ENCODE data around the gene HMMR. TPM values are rescaled to one million over a fixed set of nuclear protein-coding genes. Genes with fewer than 3 reads are reported as not detected.

HMMR gene, protein sequence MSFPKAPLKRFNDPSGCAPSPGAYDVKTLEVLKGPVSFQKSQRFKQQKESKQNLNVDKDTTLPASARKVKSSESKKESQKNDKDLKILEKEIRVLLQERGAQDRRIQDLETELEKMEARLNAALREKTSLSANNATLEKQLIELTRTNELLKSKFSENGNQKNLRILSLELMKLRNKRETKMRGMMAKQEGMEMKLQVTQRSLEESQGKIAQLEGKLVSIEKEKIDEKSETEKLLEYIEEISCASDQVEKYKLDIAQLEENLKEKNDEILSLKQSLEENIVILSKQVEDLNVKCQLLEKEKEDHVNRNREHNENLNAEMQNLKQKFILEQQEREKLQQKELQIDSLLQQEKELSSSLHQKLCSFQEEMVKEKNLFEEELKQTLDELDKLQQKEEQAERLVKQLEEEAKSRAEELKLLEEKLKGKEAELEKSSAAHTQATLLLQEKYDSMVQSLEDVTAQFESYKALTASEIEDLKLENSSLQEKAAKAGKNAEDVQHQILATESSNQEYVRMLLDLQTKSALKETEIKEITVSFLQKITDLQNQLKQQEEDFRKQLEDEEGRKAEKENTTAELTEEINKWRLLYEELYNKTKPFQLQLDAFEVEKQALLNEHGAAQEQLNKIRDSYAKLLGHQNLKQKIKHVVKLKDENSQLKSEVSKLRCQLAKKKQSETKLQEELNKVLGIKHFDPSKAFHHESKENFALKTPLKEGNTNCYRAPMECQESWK
- total RNA-seq = 11.0 TPM

GRCh38 chr5:163460562-163461171 is at the start of gene HMMR:
Gene HMMR, plus strand, starts transcription at chr5:163460632. Its CDS starts 61 bp downstream, at chr5:163460693.

GRCh38 chr5:163437309-163438182 is 22.9 kb upstream of the HMMR start, which contains the start of gene CCNG1:
Gene CCNG1, plus strand, starts transcription at chr5:163437595. Its CDS starts 1,662 bp downstream, at chr5:163439257.

GRCh38 chr5:163459819-163460561 is 442 bp upstream of the HMMR start, which contains the start of gene NUDCD2:
Gene NUDCD2, minus strand, starts transcription at chr5:163460102. Its CDS starts 52 bp downstream, at chr5:163460050.

GRCh38 chr5:163505368-163506094 is 45.1 kb downstream of the HMMR start, which contains the start of gene MAT2B:
Gene MAT2B, plus strand, starts transcription at chr5:163505619. Its CDS starts 68 bp downstream, at chr5:163505687.

Small RNA genes lying within 50 kb of the gene (small RNA-seq; reads per million reads assigned to genes)
- not detected for gene AC008723.1 (ENCODE audit: low replicate concordance)

Other genes with a start within 250 kb of the HMMR start
- 127 TPM for gene CCNG1, start 23.0 kb upstream of the HMMR start, total RNA-seq
- 10.7 TPM for gene NUDCD2, start 530 bp upstream of the HMMR start, total RNA-seq
- 72.5 TPM for gene MAT2B, start 45.0 kb downstream of the HMMR start, total RNA-seq

Data from metanephros (tissue), 2 donors.